GM19351 (cell line): ENCODE data around the gene BPIFB1.

ENCODE experiments used
- ATAC-seq: cut with Tn5 transposase; IDR thresholded peaks from one replicate; pipeline ENCODE4 v1.9.1; 2021; ENCODE audit warnings: mild to moderate bottlenecking, moderate library complexity; ENCODE audit not compliant: unreplicated experiment

The BPIFB1 gene

GRCh38 chr20:33272155-33272873, 10.7 kb upstream of the BPIFB1 start:
- no peak for ATAC-seq

DNA sequence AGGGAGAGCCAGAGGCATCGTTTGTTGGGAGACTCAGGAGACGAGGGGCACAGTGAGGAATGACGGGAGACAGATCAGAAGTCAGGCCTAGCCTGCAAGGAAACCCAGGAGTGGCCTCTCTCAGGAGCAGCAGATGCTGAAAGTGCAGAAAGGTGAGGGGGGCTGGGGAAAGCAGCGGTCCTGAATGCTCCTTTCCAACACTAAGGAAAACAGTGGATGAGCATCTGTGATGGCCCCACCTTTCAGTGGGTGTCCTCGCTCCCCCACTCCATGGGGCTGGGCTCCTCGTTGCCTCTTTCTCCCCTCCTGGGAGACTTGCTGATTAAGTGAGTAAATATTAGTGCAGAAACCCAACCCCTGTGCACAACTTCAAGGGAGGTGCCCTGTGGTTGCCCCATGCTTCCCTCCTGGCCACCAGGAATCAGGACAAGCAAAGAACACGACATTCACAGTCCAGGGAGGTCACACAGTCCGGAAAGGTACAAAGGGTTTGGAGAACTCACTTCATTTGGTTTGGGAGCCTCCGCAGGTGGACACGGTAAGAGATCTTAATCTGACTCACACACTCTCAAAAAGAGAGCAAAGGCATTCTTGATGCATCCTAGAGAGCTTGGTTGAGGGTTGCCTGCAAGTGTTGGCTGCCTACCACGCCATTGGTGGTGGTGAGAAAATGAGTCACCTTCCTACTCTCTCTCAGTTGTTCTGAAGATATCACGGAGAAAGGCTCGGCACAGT, 9.7 kb upstream of the BPIFB1 start:
- ATAC-seq, result no peak

DNA sequence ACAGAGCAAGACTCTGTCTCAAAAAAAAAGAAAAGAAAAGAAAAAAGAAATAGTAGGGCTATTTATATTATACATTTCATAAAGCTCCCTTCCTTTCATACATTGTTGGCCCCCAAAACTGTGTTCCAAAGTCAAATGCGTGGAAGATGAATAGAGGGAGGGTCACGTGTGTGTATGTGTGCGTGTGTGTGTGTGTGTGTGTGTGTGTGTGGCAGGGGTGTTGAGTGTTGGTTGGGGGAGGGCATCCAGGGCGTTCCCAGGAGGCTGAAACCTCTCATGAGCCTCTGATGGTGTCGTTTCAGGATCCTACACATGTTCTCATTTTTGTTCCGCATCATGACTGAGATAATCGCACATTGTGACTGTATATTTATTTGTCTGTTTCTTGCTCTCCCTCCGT, 7.8 kb upstream of the BPIFB1 start:
- ATAC-seq, result no peak

GRCh38 chr20:33275871-33276270, 7.1 kb upstream of the BPIFB1 start:
- ATAC-seq, result no peak

- ATAC-seq, result no peak
Observed at GRCh38 chr20:33276303-33277113, 6.5 kb upstream of the BPIFB1 start.

DNA sequence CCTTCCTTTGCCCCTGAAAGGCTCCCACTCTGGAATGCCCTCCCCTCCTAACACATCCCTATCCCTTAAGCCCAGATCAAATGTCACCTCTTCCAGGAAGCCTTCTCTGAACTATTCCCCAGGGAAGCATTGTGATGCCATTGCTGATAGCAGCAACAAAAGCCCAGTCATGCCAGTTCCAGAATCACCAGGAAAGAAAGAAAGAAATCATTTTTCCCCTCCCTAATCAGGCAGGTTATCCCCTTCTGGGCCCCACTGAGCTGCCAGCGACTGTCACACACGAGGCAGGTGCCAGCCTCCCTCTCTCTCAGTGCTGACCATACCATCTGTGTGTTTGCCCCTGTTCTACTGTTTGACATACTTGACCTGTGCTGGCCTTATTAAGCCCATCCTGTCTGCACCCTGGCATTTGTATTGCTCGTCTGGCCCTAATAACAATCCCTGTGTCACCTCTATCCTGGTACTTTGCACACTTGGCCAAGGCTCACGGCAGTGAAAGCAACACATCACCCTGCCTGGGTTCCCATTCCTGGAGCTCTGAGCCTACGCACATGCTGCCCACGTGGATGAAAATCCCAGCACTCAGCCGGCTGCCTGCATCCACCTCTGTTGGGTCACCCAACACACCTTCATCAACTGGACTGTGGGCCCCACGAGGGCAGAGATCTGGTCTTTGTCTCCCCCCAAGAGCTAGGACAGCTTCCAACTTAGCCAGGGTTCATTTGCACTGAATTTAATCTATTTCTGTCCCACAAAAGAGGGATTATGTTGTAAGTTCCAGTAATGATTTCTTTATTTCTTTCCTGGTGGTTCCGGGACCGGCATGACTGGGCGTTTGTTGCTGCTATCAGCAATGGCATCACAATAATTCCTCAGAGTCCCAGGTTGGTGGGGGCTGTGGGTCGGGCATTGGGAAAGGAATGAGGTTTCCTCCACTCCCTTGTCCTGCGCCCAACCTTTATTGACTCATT, 5.3 kb upstream of the BPIFB1 start:
- no peak for ATAC-seq

DNA sequence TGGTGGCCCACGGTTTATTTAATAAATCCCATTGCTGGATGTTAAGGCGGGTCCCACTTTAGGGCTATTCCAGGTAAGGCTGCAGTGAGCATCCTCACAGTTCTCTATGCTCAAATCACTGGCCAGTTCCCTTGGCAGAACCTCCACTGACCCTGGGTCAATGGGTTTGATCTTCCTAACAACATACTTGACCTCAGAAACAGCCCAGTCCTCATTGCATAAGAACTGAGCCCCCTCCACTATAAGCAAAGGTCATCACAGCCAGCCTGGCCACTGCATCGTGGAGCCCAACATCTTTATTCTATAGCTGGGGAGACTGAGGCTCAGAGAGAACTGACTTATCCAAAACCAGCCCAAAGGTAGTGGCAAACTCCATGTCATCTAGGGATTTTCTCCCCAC, 4.3 kb upstream of the BPIFB1 start:
- no peak for ATAC-seq

DNA sequence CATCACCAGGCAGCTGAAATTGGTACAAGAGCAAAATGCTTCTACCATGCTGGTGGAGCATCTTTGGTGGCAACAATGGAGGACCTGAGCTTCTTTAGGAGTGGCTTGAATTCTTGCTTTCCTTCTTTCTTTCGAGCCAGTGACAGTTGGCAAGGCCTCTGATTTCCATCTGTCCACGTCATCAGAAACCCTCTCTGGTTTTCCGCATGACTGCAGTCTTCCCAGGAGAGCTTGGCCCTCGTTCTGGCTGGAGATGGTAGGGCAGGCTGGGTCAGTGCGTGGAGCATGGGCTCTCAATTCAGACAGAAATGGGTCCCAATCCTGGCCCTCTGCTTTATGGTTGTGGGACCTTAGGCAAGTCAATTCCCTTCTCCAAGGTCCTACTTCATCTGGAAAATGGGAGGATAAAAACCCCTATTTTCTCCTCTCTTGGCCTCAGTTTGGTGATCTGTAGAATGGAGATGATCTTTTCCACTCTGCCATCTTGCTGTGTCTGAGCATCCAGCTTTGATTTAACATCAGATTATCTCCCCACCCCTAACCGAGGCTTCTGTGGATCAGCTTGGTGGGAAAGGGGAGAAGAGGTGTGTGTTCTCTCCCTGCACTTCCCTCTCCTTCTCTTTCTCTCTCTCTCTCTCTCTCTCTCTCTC, 3.6 kb upstream of the BPIFB1 start:
- no peak for ATAC-seq

DNA sequence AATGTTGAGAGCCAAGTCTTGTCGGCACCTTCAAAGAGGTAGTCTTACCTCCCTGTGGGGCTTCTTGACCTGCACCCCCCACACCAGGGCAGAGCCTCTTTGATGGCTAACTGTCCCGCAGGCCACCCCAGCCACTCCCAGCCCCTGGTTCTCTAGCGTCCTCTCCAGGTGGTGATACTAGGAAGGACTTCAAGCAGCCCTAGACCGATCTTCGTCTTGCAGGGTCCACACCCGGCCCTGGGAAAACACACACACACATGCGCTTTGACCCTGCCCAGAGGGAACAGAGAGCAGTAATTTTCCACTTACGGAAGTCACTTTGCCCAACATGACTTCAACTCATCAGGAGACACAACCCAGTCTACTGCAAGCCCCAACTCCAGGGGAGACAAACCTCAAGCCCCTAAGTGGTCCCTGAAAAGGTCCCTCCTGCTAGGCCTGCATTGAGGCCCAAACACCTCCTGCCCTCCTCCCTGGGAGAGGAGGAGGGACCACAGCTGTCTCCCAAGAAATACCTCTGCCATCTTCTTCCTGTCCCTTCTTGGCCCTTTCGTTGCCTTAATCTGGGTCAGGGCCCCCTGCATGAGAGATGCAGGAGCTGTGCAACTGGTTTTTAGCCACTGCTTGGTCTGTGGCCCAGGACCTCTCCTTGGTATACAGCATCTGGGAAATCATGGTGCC, 2.9 kb upstream of the BPIFB1 start:
- no peak for ATAC-seq

DNA sequence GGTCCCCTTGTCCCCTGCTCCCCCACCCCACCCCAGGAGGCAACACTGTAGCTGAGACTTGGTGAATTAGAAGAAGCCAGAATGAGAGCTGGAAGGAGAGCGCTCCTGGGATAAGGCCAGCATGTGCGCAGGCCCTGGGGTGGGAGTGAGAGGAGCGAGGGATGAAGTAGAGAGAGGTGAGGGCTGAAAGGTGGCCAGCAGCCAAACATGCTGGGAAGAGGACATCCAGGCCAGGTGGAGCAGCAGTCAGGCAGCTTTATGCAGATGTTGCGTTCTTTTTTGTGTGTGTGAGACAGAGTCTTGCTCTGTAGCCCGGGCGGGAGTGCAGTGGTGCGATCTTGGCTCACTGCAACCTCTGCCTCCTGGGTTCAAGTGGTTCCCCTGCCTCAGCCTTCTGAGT, 2.2 kb upstream of the BPIFB1 start:
- no peak for ATAC-seq

DNA sequence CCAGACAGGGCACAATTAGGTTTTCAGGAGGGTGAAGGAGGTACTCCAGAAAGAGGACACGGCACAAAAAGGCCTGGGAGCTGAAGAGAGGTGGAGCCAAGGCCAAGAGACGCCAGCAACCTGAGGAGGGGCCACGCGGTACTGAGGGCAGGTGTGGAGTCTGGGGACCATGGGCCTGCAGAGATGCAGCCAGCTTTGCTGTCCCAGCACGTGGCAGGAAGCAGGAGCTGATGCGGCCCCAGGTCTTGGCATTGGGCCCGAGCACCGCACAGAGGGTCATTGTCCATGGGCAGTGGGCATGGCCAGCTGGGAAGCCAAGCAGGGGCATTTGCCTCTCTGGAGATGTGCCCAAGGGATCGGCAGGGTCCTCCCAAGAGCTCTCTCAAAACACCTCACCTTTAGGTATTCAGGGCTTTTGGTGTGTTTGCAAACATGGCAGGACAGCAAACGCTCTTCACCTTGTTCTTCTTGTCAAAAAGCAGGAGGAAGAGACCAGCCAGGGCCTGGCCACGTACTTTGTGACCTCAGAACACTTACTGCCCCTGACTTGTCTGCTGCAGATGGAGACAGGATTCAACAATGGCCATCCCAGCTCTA, 1.4 kb upstream of the BPIFB1 start:
- ATAC-seq, result no peak

DNA sequence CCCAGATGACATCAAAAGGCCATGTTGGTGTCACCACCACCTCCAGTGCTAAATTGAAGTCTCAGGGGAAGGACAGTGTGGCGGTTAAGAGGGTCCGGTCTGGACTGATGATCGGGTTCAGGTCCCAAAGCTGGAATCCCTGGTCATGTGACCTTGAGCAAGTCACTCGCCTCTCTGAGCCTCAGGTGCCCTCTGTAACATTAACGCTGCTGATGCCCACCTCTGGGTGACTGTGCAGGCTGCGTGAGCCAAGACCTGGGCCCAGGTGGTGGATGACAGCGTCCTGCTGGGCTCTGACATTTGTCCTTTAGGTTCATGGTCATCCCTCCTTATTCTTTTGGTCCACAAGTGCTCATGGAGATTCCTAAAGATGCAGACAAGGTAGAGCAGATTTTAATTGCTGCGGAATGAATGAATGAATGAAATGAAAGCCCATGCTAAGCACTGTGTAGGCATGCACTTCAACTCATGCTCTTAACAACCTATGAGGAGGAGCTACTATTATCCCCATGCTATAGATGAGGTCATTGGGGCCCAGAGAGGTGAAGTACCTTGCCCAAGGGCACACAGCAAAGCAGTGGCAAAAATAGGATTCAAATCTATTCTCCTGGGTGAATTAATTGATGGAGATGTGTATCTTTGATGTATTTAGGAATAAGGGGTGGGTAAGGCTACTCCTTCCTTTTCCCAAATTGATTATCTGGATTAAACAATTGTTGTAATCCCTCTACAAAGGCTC, 649 bp upstream of the BPIFB1 start:
- ATAC-seq, result no peak

GRCh38 chr20:33284284-33284683, 1.3 kb downstream of the BPIFB1 start:
- no peak for ATAC-seq

- ATAC-seq, result no peak
Observed at GRCh38 chr20:33284937-33285336, 1.9 kb downstream of the BPIFB1 start.

GRCh38 chr20:33285861-33286495, 3.0 kb downstream of the BPIFB1 start:
- no peak for ATAC-seq

DNA sequence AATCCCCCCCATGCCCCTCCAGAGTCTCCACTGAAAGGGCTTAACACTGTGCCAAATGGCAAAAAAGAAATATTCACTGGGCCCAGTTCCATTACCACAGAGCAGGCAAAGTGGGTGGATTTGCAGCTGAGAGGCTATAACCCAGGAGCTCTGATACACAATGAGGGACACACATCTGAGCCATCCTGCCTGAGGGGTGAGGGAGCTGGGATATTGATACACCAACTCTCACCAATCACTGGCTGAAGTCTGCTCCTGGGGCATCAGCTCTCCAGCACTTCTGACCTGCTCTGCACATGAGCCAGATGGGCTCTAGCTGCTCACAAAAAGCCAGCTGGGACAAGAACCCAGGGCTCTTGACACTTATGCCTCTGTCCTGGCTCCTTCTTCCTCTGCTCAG, 4.9 kb downstream of the BPIFB1 start:
- no peak for ATAC-seq

GRCh38 chr20:33290852-33291251, 7.8 kb downstream of the BPIFB1 start:
- no peak for ATAC-seq

GRCh38 chr20:33291416-33291815, 8.4 kb downstream of the BPIFB1 start:
- ATAC-seq, result no peak
